K562 (cell line): ENCODE measurements around the gene VWA1. TPM values are rescaled to one million over a fixed set of nuclear protein-coding genes. Genes with fewer than 3 reads are reported as not detected.

Source experiments
- ELF2 ChIP-seq: fragments of 250-450 bp; sonication (Bioruptor Pico); IDR thresholded peaks from 2 replicates; pipeline ENCODE4 v1.5.0; 2021; ENCODE audit warnings: mild to moderate bottlenecking
- MAFG ChIP-seq: fragments of 450-650 bp; conservative IDR thresholded peaks from 2 replicates; pipeline ENCODE4 v1.6.1; 2016; ENCODE audit warnings: missing genetic modification characterization, missing compliant biosample characterization
- NFATC3 ChIP-seq: fragments of 450-650 bp; IDR thresholded peaks from 2 replicates; pipeline ENCODE4 v1.6.1; 2017; ENCODE audit warnings: mild to moderate bottlenecking
- NR2C1 ChIP-seq, 2 experiments: fragments of 450-650 bp; IDR thresholded peaks; 2 replicates each; pipeline ENCODE4 v1.6.1; 2017; ENCODE audit warnings: mild to moderate bottlenecking in 2 of 2, antibody characterized with exemption in 1 of 2, inconsistent platforms in 1 of 2, missing compliant biosample characterization in 1 of 2, missing genetic modification characterization in 1 of 2
- POLR3A ChIP-seq: IDR thresholded peaks from 2 replicates; pipeline ENCODE4 v1.6.1; 2011; ENCODE audit warnings: borderline replicate concordance, mild to moderate bottlenecking, moderate library complexity; ENCODE audit not compliant: insufficient read length, insufficient read depth; ENCODE audit errors: extremely low read depth
- ZKSCAN8 ChIP-seq: fragments of 200-800 bp; sonication (Bioruptor generic); IDR thresholded peaks from 2 replicates; pipeline ENCODE4 v1.6.1; 2016; ENCODE audit warnings: missing genetic modification characterization, missing compliant biosample characterization
- ZNF324 ChIP-seq: fragments of 250-450 bp; sonication (Bioruptor Pico); IDR thresholded peaks from 2 replicates; pipeline ENCODE4 v1.4.0; 2020; ENCODE audit warnings: mild to moderate bottlenecking
- ZNF431 ChIP-seq: sonication (generic); formaldehyde crosslinking; IDR thresholded peaks from 2 replicates; pipeline ENCODE4 v1.8.0; 2022; ENCODE audit warnings: mild to moderate bottlenecking, missing genetic modification reagents
- polyA plus RNA-seq, 8 experiments: library from polyadenylated mRNA; depleted of rRNA in 4 of 8; stranded (reverse) in 5 of 8; unstranded in 3 of 8; fragments of >200 nt; fragmentation: Nextera tagmentation in 2 of 8; fragmentation: Illumina TruSeq in 1 of 8; extraction: Ambion mirVana in 2 of 8; extraction: Trizol in 1 of 8; gene quantifications; 2 replicates each; pipeline versions ENCODE4 v1.2.1 to v1.2.3, GENCODE V29; 2011 to 2014; ENCODE audit warnings: inconsistent platforms in 1 of 8, missing spikeins in 1 of 8
- total RNA-seq, 7 experiments: library from RNA; depleted of rRNA in 6 of 7; stranded (reverse); fragments of >200 nt in 6 of 7; fragmentation: Illumina TruSeq in 2 of 7; extraction: Trizol in 2 of 7; gene quantifications; 2 replicates each; pipeline versions ENCODE4 v1.2.1 to v1.2.3, GENCODE V29; 2011 to 2021; ENCODE audit warnings: low replicate concordance in 1 of 7
- TF ChIP-seq, protein P1 (sequence below): sonication (generic); formaldehyde crosslinking; IDR thresholded peaks from 2 replicates; pipeline ENCODE4 v1.8.1; 2023; ENCODE audit warnings: missing genetic modification reagents, mild to moderate bottlenecking, borderline replicate concordance
- TF ChIP-seq, protein P2 (sequence below): fragments of 150-350 bp; IDR thresholded peaks from 2 replicates; pipeline ENCODE4 v1.6.1; 2014; ENCODE audit warnings: low read depth, mild to moderate bottlenecking, low read length, borderline replicate concordance
- TF ChIP-seq, protein P3 (sequence below): fragments of 450-650 bp; formaldehyde crosslinking; IDR thresholded peaks from 2 replicates; pipeline ENCODE4 v1.4.0; 2022; ENCODE audit warnings: mild to moderate bottlenecking, moderate library complexity
- TF ChIP-seq, protein P4 (sequence below): fragments of 450-650 bp; IDR thresholded peaks from 2 replicates; pipeline ENCODE4 v1.6.1; 2016

VWA1 gene
- total and polyA plus RNA-seq, 9 of the 15 experiments (the other 6 are each of a cell fraction or from before 2014, with no cell fraction given) = 0.01 to 6.4 (median 0.85) TPM

DNA sequence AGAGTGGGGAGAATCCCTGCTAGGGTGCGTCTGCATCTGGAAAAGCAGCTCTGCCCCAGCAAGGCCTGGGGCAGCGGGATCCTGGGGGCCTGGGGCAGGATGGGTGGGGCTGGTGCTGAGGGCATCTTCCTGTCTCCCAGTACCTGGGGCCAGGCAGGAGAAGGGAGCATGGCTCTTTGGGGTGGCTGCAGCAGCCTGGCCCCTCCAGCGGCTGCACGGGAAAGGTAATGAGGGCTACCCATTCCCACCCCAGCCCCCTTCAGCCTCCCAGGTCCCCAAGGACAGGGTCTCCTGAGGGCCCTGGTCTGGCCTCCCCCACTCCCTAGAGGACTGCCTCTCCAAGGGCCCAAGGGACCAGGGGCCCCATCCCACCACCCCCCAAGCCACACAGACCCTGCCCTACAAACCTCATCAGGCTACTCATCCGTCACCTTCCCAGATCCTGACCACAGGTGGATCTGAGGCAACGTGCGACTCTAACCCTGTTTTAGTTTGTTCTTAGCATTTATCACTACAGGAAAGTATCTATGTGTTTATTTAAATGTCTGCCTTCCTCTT, 13.5 kb upstream of the VWA1 start (continued):
- TF ChIP-seq, protein P1, sequence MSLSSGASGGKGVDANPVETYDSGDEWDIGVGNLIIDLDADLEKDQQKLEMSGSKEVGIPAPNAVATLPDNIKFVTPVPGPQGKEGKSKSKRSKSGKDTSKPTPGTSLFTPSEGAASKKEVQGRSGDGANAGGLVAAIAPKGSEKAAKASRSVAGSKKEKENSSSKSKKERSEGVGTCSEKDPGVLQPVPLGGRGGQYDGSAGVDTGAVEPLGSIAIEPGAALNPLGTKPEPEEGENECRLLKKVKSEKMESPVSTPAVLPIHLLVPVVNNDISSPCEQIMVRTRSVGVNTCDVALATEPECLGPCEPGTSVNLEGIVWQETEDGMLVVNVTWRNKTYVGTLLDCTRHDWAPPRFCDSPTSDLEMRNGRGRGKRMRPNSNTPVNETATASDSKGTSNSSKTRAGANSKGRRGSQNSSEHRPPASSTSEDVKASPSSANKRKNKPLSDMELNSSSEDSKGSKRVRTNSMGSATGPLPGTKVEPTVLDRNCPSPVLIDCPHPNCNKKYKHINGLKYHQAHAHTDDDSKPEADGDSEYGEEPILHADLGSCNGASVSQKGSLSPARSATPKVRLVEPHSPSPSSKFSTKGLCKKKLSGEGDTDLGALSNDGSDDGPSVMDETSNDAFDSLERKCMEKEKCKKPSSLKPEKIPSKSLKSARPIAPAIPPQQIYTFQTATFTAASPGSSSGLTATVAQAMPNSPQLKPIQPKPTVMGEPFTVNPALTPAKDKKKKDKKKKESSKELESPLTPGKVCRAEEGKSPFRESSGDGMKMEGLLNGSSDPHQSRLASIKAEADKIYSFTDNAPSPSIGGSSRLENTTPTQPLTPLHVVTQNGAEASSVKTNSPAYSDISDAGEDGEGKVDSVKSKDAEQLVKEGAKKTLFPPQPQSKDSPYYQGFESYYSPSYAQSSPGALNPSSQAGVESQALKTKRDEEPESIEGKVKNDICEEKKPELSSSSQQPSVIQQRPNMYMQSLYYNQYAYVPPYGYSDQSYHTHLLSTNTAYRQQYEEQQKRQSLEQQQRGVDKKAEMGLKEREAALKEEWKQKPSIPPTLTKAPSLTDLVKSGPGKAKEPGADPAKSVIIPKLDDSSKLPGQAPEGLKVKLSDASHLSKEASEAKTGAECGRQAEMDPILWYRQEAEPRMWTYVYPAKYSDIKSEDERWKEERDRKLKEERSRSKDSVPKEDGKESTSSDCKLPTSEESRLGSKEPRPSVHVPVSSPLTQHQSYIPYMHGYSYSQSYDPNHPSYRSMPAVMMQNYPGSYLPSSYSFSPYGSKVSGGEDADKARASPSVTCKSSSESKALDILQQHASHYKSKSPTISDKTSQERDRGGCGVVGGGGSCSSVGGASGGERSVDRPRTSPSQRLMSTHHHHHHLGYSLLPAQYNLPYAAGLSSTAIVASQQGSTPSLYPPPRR (CRISPR knock-in tag) = no peak
- TF ChIP-seq NFATC3 (no peak), ZKSCAN8 (CRISPR knock-in tag) (no peak), ELF2 (CRISPR knock-in tag) (no peak), ZNF324 (CRISPR knock-in tag) (no peak), ZNF431 (CRISPR knock-in tag) (no peak), POLR3A (no peak), MAFG (tag) (no peak), NR2C1 (IDR thresholded peaks at IDR 0.05) (no peak), NR2C1 (tag; IDR thresholded peaks at IDR 0.05) (no peak)
- TF ChIP-seq, protein P2, sequence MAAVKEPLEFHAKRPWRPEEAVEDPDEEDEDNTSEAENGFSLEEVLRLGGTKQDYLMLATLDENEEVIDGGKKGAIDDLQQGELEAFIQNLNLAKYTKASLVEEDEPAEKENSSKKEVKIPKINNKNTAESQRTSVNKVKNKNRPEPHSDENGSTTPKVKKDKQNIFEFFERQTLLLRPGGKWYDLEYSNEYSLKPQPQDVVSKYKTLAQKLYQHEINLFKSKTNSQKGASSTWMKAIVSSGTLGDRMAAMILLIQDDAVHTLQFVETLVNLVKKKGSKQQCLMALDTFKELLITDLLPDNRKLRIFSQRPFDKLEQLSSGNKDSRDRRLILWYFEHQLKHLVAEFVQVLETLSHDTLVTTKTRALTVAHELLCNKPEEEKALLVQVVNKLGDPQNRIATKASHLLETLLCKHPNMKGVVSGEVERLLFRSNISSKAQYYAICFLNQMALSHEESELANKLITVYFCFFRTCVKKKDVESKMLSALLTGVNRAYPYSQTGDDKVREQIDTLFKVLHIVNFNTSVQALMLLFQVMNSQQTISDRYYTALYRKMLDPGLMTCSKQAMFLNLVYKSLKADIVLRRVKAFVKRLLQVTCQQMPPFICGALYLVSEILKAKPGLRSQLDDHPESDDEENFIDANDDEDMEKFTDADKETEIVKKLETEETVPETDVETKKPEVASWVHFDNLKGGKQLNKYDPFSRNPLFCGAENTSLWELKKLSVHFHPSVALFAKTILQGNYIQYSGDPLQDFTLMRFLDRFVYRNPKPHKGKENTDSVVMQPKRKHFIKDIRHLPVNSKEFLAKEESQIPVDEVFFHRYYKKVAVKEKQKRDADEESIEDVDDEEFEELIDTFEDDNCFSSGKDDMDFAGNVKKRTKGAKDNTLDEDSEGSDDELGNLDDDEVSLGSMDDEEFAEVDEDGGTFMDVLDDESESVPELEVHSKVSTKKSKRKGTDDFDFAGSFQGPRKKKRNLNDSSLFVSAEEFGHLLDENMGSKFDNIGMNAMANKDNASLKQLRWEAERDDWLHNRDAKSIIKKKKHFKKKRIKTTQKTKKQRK = no peak
- TF ChIP-seq, protein P3, sequence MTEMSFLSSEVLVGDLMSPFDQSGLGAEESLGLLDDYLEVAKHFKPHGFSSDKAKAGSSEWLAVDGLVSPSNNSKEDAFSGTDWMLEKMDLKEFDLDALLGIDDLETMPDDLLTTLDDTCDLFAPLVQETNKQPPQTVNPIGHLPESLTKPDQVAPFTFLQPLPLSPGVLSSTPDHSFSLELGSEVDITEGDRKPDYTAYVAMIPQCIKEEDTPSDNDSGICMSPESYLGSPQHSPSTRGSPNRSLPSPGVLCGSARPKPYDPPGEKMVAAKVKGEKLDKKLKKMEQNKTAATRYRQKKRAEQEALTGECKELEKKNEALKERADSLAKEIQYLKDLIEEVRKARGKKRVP (CRISPR knock-in tag) = no peak
- TF ChIP-seq, protein P4, sequence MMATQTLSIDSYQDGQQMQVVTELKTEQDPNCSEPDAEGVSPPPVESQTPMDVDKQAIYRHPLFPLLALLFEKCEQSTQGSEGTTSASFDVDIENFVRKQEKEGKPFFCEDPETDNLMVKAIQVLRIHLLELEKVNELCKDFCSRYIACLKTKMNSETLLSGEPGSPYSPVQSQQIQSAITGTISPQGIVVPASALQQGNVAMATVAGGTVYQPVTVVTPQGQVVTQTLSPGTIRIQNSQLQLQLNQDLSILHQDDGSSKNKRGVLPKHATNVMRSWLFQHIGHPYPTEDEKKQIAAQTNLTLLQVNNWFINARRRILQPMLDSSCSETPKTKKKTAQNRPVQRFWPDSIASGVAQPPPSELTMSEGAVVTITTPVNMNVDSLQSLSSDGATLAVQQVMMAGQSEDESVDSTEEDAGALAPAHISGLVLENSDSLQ = no peak
